HepG2 (cell line): ENCODE results near the gene COMMD7. TPM values are rescaled to one million over a fixed set of nuclear protein-coding genes. Genes with fewer than 3 reads are reported as not detected.

Experiments
- ATF1 ChIP-seq: IDR thresholded peaks from 2 replicates; pipeline ENCODE4 v1.6.1; 2016; ENCODE audit warnings: mild to moderate bottlenecking, control low read depth
- ATF6 ChIP-seq: sonication (generic); formaldehyde crosslinking; conservative IDR thresholded peaks from 2 replicates; pipeline ENCODE4 v1.4.0; 2020; ENCODE audit warnings: missing genetic modification reagents
- ERF ChIP-seq: IDR thresholded peaks from 2 replicates; pipeline ENCODE4 v1.6.1; 2018; ENCODE audit warnings: missing biosample characterization, missing genetic modification reagents
- MIER3 ChIP-seq: IDR thresholded peaks from 2 replicates; pipeline ENCODE4 v1.6.1; 2016; ENCODE audit warnings: missing compliant biosample characterization, borderline replicate concordance
- MYC ChIP-seq: sonication (generic); formaldehyde crosslinking; IDR thresholded peaks from 2 replicates; pipeline ENCODE4 v1.9.0; 2021; ENCODE audit warnings: missing genetic modification reagents, borderline replicate concordance
- SMC3 ChIP-seq: IDR thresholded peaks from 2 replicates; pipeline ENCODE4 v1.6.1; 2011; ENCODE audit warnings: low read length, improper control_type of control experiment
- ZFAT ChIP-seq: sonication (generic); formaldehyde crosslinking; conservative IDR thresholded peaks from 2 replicates; pipeline ENCODE4 v1.8.1; 2023; ENCODE audit warnings: missing genetic modification reagents, inconsistent platforms
- ZNF143 ChIP-seq: sonication (generic); formaldehyde crosslinking; IDR thresholded peaks from 2 replicates; pipeline ENCODE4 v1.4.0; 2020; ENCODE audit warnings: missing genetic modification reagents
- ZNF639 ChIP-seq: conservative IDR thresholded peaks from 2 replicates; pipeline ENCODE4 v1.6.1; 2018; ENCODE audit warnings: missing genetic modification reagents
- ZNF747 ChIP-seq: sonication (generic); formaldehyde crosslinking; IDR thresholded peaks from 2 replicates; pipeline ENCODE4 v1.8.1; 2023; ENCODE audit warnings: missing genetic modification reagents, mild to moderate bottlenecking, borderline replicate concordance
- polyA plus RNA-seq, 8 experiments: library from polyadenylated mRNA; depleted of rRNA in 3 of 8; stranded (reverse) in 7 of 8; unstranded in 1 of 8; fragments of >200 nt; fragmentation: Illumina TruSeq in 4 of 8; extraction: Trizol in 4 of 8; gene quantifications; 2 replicates each; pipeline versions ENCODE4 v1.2.1 to v1.2.3, GENCODE V29; 2011 to 2016; ENCODE audit warnings: low read depth in 4 of 8, missing spikeins in 1 of 8, mixed read lengths in 1 of 8; ENCODE audit not compliant: insufficient read depth in 1 of 8
- total RNA-seq, 5 experiments: library from RNA; depleted of rRNA; stranded (reverse); fragments of >200 nt; fragmentation: Illumina TruSeq; extraction: Trizol; gene quantifications; 2 replicates each; pipeline ENCODE4 v1.2.3, GENCODE V29; 2016; ENCODE audit warnings: low read depth in 1 of 5
- TF ChIP-seq, protein P1 (sequence below): sonication (generic); formaldehyde crosslinking; IDR thresholded peaks from 2 replicates; pipeline ENCODE4 v1.9.0; 2022; ENCODE audit warnings: missing genetic modification reagents, mild to moderate bottlenecking, borderline replicate concordance
- TF ChIP-seq, protein P2 (sequence below): sonication (generic); formaldehyde crosslinking; IDR thresholded peaks from 2 replicates; pipeline ENCODE4 v1.5.0; 2020; ENCODE audit warnings: missing genetic modification reagents, mild to moderate bottlenecking, borderline replicate concordance
- TF ChIP-seq, protein P3 (sequence below): IDR thresholded peaks from 2 replicates; pipeline ENCODE4 v1.6.1; 2018; ENCODE audit warnings: missing genetic modification reagents
- TF ChIP-seq, protein P4 (sequence below): sonication (generic); formaldehyde crosslinking; IDR thresholded peaks from 2 replicates; pipeline ENCODE4 v1.8.0; 2023; ENCODE audit warnings: mild to moderate bottlenecking, missing genetic modification reagents
- TF ChIP-seq, protein P5 (sequence below): sonication (generic); formaldehyde crosslinking; IDR thresholded peaks from 2 replicates; pipeline ENCODE4 v1.4.0; 2020; ENCODE audit warnings: missing genetic modification reagents
- TF ChIP-seq, protein P6 (sequence below): sonication (generic); formaldehyde crosslinking; IDR thresholded peaks from 2 replicates; pipeline ENCODE4 v1.5.0; 2020; ENCODE audit warnings: mild to moderate bottlenecking, missing genetic modification reagents, borderline replicate concordance

COMMD7 gene
- total and polyA plus RNA-seq, 2 of the 13 experiments (the other 11 are each of a cell fraction or from before 2014, with no cell fraction given) = 42.1 to 53.3 TPM

GRCh38 chr20:32674362-32674789 lies 68.9 kb downstream of the COMMD7 start (continued):
- no peak; the same call in 1 of the 2 replicates for TF ChIP-seq ZNF639 (CRISPR knock-in tag)
- TF ChIP-seq, protein P1, sequence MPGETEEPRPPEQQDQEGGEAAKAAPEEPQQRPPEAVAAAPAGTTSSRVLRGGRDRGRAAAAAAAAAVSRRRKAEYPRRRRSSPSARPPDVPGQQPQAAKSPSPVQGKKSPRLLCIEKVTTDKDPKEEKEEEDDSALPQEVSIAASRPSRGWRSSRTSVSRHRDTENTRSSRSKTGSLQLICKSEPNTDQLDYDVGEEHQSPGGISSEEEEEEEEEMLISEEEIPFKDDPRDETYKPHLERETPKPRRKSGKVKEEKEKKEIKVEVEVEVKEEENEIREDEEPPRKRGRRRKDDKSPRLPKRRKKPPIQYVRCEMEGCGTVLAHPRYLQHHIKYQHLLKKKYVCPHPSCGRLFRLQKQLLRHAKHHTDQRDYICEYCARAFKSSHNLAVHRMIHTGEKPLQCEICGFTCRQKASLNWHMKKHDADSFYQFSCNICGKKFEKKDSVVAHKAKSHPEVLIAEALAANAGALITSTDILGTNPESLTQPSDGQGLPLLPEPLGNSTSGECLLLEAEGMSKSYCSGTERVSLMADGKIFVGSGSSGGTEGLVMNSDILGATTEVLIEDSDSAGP = no peak
- TF ChIP-seq, protein P2, sequence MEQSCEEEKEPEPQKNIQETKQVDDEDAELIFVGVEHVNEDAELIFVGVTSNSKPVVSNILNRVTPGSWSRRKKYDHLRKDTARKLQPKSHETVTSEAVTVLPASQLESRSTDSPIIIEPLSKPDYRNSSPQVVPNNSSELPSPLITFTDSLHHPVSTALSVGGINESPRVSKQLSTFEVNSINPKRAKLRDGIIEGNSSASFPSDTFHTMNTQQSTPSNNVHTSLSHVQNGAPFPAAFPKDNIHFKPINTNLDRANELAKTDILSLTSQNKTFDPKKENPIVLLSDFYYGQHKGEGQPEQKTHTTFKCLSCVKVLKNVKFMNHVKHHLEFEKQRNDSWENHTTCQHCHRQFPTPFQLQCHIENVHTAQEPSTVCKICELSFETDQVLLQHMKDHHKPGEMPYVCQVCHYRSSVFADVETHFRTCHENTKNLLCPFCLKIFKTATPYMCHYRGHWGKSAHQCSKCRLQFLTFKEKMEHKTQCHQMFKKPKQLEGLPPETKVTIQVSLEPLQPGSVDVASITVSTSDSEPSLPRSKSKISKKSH (CRISPR knock-in tag) = no peak
- TF ChIP-seq ATF1 (CRISPR knock-in tag) = no peak
- no peak for TF ChIP-seq MYC (CRISPR knock-in tag)
- TF ChIP-seq, protein P3, sequence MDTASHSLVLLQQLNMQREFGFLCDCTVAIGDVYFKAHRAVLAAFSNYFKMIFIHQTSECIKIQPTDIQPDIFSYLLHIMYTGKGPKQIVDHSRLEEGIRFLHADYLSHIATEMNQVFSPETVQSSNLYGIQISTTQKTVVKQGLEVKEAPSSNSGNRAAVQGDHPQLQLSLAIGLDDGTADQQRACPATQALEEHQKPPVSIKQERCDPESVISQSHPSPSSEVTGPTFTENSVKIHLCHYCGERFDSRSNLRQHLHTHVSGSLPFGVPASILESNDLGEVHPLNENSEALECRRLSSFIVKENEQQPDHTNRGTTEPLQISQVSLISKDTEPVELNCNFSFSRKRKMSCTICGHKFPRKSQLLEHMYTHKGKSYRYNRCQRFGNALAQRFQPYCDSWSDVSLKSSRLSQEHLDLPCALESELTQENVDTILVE (CRISPR knock-in tag) = peak; percentile 34; the same call in 1 of the 2 replicates
- TF ChIP-seq, protein P4, sequence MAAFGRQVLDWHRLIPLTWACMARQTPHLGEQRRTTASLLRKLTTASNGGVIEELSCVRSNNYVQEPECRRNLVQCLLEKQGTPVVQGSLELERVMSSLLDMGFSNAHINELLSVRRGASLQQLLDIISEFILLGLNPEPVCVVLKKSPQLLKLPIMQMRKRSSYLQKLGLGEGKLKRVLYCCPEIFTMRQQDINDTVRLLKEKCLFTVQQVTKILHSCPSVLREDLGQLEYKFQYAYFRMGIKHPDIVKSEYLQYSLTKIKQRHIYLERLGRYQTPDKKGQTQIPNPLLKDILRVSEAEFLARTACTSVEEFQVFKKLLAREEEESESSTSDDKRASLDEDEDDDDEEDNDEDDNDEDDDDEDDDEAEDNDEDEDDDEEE = no peak
- no peak for TF ChIP-seq ZFAT
- TF ChIP-seq, protein P5, sequence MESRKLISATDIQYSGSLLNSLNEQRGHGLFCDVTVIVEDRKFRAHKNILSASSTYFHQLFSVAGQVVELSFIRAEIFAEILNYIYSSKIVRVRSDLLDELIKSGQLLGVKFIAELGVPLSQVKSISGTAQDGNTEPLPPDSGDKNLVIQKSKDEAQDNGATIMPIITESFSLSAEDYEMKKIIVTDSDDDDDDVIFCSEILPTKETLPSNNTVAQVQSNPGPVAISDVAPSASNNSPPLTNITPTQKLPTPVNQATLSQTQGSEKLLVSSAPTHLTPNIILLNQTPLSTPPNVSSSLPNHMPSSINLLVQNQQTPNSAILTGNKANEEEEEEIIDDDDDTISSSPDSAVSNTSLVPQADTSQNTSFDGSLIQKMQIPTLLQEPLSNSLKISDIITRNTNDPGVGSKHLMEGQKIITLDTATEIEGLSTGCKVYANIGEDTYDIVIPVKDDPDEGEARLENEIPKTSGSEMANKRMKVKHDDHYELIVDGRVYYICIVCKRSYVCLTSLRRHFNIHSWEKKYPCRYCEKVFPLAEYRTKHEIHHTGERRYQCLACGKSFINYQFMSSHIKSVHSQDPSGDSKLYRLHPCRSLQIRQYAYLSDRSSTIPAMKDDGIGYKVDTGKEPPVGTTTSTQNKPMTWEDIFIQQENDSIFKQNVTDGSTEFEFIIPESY = peak; percentile 6; the same call in 1 of the 2 replicates
- no peak; the same call in 1 of the 2 replicates for TF ChIP-seq MIER3
- TF ChIP-seq ERF (CRISPR knock-in tag) = peak; percentile 51; the same call in 1 of the 2 replicates
- TF ChIP-seq SMC3 = peak; percentile 99
- peak; percentile 8; the same call in 1 of the 2 replicates for TF ChIP-seq ZNF747 (CRISPR knock-in tag)
- no peak for TF ChIP-seq ZNF143
- no peak for TF ChIP-seq ATF6 (CRISPR knock-in tag)
- TF ChIP-seq, protein P6, sequence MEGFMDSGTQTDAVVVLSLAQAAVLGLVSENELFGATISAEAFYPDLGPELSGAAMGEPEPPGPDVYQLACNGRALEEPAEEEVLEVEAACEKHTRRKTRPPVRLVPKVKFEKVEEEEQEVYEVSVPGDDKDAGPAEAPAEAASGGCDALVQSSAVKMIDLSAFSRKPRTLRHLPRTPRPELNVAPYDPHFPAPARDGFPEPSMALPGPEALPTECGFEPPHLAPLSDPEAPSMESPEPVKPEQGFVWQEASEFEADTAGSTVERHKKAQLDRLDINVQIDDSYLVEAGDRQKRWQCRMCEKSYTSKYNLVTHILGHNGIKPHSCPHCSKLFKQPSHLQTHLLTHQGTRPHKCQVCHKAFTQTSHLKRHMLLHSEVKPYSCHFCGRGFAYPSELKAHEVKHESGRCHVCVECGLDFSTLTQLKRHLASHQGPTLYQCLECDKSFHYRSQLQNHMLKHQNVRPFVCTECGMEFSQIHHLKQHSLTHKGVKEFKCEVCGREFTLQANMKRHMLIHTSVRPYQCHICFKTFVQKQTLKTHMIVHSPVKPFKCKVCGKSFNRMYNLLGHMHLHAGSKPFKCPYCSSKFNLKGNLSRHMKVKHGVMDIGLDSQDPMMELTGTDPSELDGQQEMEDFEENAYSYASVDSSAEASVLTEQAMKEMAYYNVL (CRISPR knock-in tag) = peak; percentile 76; the same call in 1 of the 2 replicates
